AG04449 (cell line): Measurements from ENCODE around the gene IKZF2.
A peak's percentile ranks its signal among the peaks of the same experiment; 100 is the strongest.

Source experiments
- CTCF ChIA-PET: fragments of 350-600 bp; formaldehyde crosslinking; extraction: SDS; loops from one replicate; lab custom pipeline; 2021; ENCODE audit warnings: antibody characterized with exemption; lab: Yijun Ruan, JAX
- POLR2A ChIA-PET: fragments of 400-600, 350-600 bp; formaldehyde crosslinking; extraction: SDS; loops from one replicate; lab custom pipeline; 2020; ENCODE audit warnings: antibody characterized with exemption, inconsistent platforms; lab: Yijun Ruan, JAX
- DNase-seq: peaks from one replicate; pipeline ENCODE4 v3.0.0-alpha.2; 2010; ENCODE audit warnings: low read depth, low spot score
- H3K4me3 ChIP-seq: 2 replicates; pipeline ENCODE4 v1.5.1; 2011; ENCODE audit warnings: low read depth, mild to moderate bottlenecking, control low read depth, low read length
- CTCF ChIP-seq: IDR thresholded peaks from one replicate; pipeline ENCODE4 v1.5.1; 2011; ENCODE audit warnings: mild to moderate bottlenecking, moderate library complexity, low read length, control low read depth, inconsistent platforms; ENCODE audit not compliant: insufficient read depth; ENCODE audit errors: missing control alignments

IKZF2 gene

GRCh38 chr2:213121690-213122089 lies 29.7 kb downstream of the IKZF2 start:
- H3K4me3 ChIP-seq: no peak overlapping the region
- no peak for DNase-seq
- CTCF ChIA-PET: interaction anchor here (0.9 to 1.5 kb wide), 2 partner anchors 28 to 344 kb away, joined by 3 to 4 read pairs; no protein-coding TSS in a partner anchor
- no peak for TF ChIP-seq CTCF
- POLR2A ChIA-PET: no interaction called here

GRCh38 chr2:213119061-213119809 lies 32.2 kb downstream of the IKZF2 start:
- H3K4me3 ChIP-seq: no peak overlapping the region
- POLR2A ChIA-PET: interaction anchor here (0.5 to 0.7 kb wide), 2 partner anchors 8 to 148 kb away, joined by 3 to 4 read pairs; no protein-coding TSS in a partner anchor

GRCh38 chr2:213108308-213108707 lies 43.1 kb downstream of the IKZF2 start:
- ChIA-PET CTCF (no interaction called here), POLR2A (no interaction called here)
- DNase-seq: no peak
- no peak overlapping the region for H3K4me3 ChIP-seq
- no peak for TF ChIP-seq CTCF

More at GRCh38 chr2:213119061-213119809, 32.2 kb downstream of the IKZF2 start:
- TF ChIP-seq CTCF: no peak
- peak; percentile 66 for DNase-seq
- CTCF ChIA-PET: interaction anchor here (1.1 kb wide), 1 partner anchor 20 kb away, joined by 3 read pairs; no protein-coding TSS in a partner anchor

- H3K4me3 ChIP-seq: no peak overlapping the region
- CTCF ChIA-PET: no interaction called here
- no peak for DNase-seq
- POLR2A ChIA-PET: no interaction called here
- TF ChIP-seq CTCF: no peak
Measured at GRCh38 chr2:213107728-213108127, 43.7 kb downstream of the IKZF2 start.

- POLR2A ChIA-PET: no interaction called here
- no peak overlapping the region for H3K4me3 ChIP-seq
- no peak for DNase-seq
- CTCF ChIA-PET: interaction anchor here (1.0 kb wide), 2 partner anchors 10 to 328 kb away, joined by 3 to 4 read pairs; no protein-coding TSS in a partner anchor
- no peak for TF ChIP-seq CTCF
Measured at GRCh38 chr2:213105212-213105611, 46.2 kb downstream of the IKZF2 start.

GRCh38 chr2:213104903-213105202 lies 46.6 kb downstream of the IKZF2 start:
- ChIA-PET CTCF (interaction anchor here (1.0 kb wide), 2 partner anchors 10 to 328 kb away, joined by 3 to 4 read pairs; no protein-coding TSS in a partner anchor), POLR2A (no interaction called here)

More at GRCh38 chr2:213104903-213105202, 46.6 kb downstream of the IKZF2 start:
- H3K4me3 ChIP-seq: no peak overlapping the region
- no peak for TF ChIP-seq CTCF
- no peak for DNase-seq
